Measurements from ENCODE around the gene TSPAN18. TPM values are rescaled to one million over a fixed set of nuclear protein-coding genes. Genes with fewer than 3 reads are reported as not detected.

The TSPAN18 gene
- total RNA-seq, 1 donor from 2014 or later: 2.8 TPM

- Mint-ChIP-seq H3K27me3 (no peaks in the 10 kb centered on the region), H3K27ac (no peak overlapping the region), H3K9me3 (peaks cover 8% of the 10 kb centered on the region), H3K36me3 (ENCODE audit: low read depth) (no peaks in the 10 kb centered on the region), H3K4me3 (no peak overlapping the region), H3K4me1 (peaks cover 7% of the 10 kb centered on the region)
- ChIA-PET POLR2A (no interaction called here), CTCF (no interaction called here)
- intact Hi-C loops (cut with micrococcal nuclease): no loop called here
- no peak for DNase-seq
- ATAC-seq (ENCODE audit: low read depth): no peak
- TF ChIP-seq, protein P1, sequence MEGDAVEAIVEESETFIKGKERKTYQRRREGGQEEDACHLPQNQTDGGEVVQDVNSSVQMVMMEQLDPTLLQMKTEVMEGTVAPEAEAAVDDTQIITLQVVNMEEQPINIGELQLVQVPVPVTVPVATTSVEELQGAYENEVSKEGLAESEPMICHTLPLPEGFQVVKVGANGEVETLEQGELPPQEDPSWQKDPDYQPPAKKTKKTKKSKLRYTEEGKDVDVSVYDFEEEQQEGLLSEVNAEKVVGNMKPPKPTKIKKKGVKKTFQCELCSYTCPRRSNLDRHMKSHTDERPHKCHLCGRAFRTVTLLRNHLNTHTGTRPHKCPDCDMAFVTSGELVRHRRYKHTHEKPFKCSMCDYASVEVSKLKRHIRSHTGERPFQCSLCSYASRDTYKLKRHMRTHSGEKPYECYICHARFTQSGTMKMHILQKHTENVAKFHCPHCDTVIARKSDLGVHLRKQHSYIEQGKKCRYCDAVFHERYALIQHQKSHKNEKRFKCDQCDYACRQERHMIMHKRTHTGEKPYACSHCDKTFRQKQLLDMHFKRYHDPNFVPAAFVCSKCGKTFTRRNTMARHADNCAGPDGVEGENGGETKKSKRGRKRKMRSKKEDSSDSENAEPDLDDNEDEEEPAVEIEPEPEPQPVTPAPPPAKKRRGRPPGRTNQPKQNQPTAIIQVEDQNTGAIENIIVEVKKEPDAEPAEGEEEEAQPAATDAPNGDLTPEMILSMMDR (IDR thresholded peaks at IDR 0.05): no peak
Observed at GRCh38 chr11:44875037-44875436, 148.3 kb downstream of the TSPAN18 start.

- DNase-seq (no peak), ATAC-seq (ENCODE audit: low read depth) (no peak)
- POLR2A ChIA-PET: no interaction called here
- peaks cover 7% of the 10 kb centered on the region for H3K4me1 Mint-ChIP-seq
- no peak overlapping the region for H3K27ac Mint-ChIP-seq
- no peaks in the 10 kb centered on the region for H3K36me3 Mint-ChIP-seq (ENCODE audit: low read depth)
- CTCF ChIA-PET: interaction anchor here (0.9 kb wide), 1 partner anchor 228 kb away, joined by 4 read pairs; no protein-coding TSS in a partner anchor
- H3K4me3 Mint-ChIP-seq: no peak overlapping the region
- H3K9me3 Mint-ChIP-seq: peaks cover 2% of the 10 kb centered on the region
- intact Hi-C loops (cut with micrococcal nuclease): no loop called here
- TF ChIP-seq, protein P1 (IDR thresholded peaks at IDR 0.05): no peak
- H3K27me3 Mint-ChIP-seq: no peaks in the 10 kb centered on the region
Observed at GRCh38 chr11:44876194-44876723, 149.5 kb downstream of the TSPAN18 start.

- no peak for ATAC-seq (ENCODE audit: low read depth)
- DNase-seq: no peak
- ChIA-PET CTCF (no interaction called here), POLR2A (no interaction called here)
- H3K36me3 Mint-ChIP-seq (ENCODE audit: low read depth): no peaks in the 10 kb centered on the region
- peaks cover under 1% of the 10 kb centered on the region for H3K4me1 Mint-ChIP-seq
- H3K9me3 Mint-ChIP-seq: no peaks in the 10 kb centered on the region
- H3K27me3 Mint-ChIP-seq: no peaks in the 10 kb centered on the region
- intact Hi-C loops (cut with micrococcal nuclease): no loop called here
- no peak overlapping the region for H3K27ac Mint-ChIP-seq
- TF ChIP-seq, protein P1 (IDR thresholded peaks at IDR 0.05): no peak
- H3K4me3 Mint-ChIP-seq: no peak overlapping the region
Observed at GRCh38 chr11:44876906-44877305, 150.1 kb downstream of the TSPAN18 start.

DNA sequence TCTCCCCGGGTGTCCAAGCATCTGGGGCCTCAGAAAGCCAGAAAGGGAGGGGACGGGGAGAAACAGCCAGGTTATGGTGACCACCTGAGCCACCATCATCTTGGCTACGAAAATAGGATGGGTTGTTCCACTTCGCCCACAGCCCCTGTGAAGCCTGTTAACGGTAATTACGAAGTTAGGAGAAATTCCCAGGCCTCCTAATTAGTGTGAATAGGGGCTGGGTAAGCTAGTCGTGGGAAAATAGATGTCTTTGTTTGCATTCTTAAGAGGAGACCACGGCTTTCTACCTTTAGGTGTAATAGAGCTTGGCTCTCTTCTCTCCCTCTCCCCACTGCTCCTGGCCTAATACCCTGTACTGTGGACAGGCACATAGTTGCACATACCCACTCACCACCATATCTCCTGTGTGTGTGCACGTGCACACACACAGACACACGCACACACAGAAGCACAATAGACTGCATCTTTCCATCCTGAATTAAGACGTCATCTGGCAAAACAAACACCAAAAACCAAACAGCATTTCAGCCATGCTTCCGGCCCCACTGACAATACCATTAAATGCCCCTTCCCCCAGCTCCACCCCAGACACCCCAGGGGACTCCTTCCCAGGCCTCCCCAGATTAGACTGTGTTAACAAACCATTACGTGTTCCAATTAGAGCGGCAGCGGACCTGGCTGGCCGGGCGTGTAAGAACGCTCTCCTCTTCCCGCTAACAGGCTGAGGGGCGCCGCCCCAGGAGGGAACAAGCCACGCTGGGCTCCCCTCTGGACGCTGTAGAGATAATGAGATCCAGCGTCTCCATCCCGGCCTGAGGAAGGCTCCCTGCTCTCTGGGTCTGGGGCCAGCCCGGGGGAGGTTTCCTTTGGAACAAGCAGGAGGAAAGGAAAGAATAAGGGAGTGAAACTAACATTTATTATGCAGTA is 151.1 kb downstream of the TSPAN18 start:
- POLR2A ChIA-PET: no interaction called here
- H3K4me1 Mint-ChIP-seq: no peaks in the 10 kb centered on the region
- CTCF ChIA-PET: no interaction called here
- no peak for ATAC-seq (ENCODE audit: low read depth)
- intact Hi-C loops (cut with micrococcal nuclease): no loop called here
- no peaks in the 10 kb centered on the region for H3K9me3 Mint-ChIP-seq
- no peaks in the 10 kb centered on the region for H3K36me3 Mint-ChIP-seq (ENCODE audit: low read depth)
- no peak overlapping the region for H3K27ac Mint-ChIP-seq
- DNase-seq: no peak
- no peak overlapping the region for H3K4me3 Mint-ChIP-seq
- TF ChIP-seq, protein P1 (IDR thresholded peaks at IDR 0.05): no peak
- H3K27me3 Mint-ChIP-seq: no peaks in the 10 kb centered on the region

DNA sequence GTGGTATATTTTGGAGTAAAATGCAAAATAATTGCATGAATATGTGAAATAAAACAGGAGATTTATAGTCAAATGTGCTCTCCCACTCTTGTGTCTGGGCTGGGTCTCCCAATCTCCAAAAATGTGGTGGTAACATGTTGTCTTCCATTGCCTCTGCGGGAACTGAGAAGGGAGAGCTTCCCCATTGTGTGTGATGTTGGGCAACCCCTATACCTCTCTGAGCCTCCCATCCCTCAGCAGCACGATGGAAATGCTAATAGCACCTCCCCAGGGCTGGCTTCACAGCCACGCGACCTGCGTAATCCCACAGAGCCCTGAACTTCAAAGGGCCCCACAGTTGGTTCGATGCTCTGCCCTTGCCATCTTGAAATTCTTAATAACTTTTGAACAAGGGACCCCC is 151.9 kb downstream of the TSPAN18 start:
- ChIA-PET POLR2A (no interaction called here), CTCF (no interaction called here)
- Mint-ChIP-seq H3K27ac (no peak overlapping the region), H3K9me3 (no peaks in the 10 kb centered on the region), H3K4me3 (no peak overlapping the region), H3K36me3 (ENCODE audit: low read depth) (no peaks in the 10 kb centered on the region), H3K27me3 (no peaks in the 10 kb centered on the region), H3K4me1 (no peaks in the 10 kb centered on the region)
- ATAC-seq (ENCODE audit: low read depth) (no peak), DNase-seq (no peak)
- intact Hi-C loops (cut with micrococcal nuclease): no loop called here
- TF ChIP-seq, protein P1 (IDR thresholded peaks at IDR 0.05): no peak
